HG03196 (cell line): ENCODE results near the gene MUC12.
"Not testable (repeated sequence)": the region's sequence is repeated elsewhere in the genome, so short reads cannot be mapped to it uniquely, and the experiment has no call there.

Experiments used
- ATAC-seq: cut with Tn5 transposase; IDR thresholded peaks from one replicate; pipeline ENCODE4 v1.9.1; 2021; ENCODE audit not compliant: unreplicated experiment

MUC12 gene

DNA sequence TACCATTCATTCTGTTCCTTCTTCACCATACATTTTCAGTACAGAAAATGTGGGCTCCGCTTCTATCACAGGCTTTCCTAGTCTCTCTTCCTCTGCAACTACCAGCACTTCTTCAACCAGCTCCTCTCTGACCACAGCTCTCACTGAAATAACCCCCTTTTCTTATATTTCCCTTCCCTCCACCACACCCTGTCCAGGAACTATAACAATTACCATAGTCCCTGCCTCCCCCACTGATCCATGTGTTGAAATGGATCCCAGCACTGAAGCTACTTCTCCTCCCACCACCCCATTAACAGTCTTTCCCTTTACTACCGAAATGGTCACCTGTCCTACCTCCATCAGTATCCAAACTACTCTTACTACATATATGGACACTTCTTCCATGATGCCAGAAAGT, 9.5 kb upstream of the MUC12 start:
- no peak for ATAC-seq

DNA sequence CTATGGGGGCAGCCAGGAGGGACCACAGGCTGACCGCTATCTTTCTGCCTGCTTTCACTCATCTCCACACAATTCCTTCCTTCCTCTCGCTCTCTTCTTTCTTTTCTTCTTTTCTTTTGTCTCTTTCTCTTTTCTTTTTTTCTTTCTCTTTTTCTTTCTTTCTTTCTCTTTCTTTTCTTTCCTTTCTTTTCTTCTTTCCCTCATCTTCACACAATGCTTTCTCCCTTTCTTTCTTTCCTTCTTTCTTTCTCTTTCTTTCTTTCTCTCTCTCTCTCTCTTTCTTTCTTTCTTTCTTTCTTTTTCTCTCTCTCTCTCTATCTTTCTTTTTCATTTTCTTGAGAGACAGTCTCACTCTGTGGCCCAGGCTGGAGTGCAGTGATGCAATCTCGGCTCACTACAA, 6.8 kb upstream of the MUC12 start:
- no peak for ATAC-seq

DNA sequence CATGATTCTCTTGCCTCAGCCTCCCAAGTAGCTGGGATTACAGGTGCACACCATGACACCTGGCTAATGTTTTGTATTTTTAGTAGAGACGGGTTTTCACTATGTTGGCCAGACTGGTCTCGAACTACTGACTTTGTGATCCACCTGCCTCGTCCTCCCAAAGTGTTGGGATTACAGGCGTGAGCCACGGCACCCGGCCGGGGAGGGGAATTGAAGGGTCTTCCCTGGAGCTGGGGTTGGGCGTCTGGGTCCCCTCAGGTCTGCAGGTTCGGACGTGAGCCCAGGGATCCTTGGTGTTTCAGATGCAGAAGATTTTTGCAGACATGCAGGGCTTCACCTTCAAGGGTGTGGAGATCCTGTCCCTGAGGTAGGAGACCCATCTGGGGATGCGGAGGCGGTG, 6.0 kb upstream of the MUC12 start:
- ATAC-seq: no peak

DNA sequence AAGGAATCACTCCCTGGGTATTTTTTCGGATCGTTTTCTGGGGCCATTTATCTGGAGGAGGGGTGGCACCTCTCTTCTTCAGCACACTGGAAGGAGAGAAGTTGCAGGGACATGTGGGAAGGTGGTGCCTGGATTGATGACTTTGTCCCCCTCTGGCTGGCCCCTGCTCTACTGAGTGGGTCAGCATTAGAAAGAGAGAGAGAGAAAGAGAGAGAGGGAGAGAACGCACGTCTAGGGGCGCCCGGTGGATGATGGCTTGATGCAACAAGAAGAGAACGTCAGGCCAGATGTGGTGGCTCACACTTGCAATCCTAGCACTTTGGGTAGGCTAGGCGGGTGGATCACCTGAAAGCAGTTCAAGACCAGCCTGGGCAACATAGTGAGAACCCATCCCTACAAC, 5.5 kb upstream of the MUC12 start:
- no peak for ATAC-seq

DNA sequence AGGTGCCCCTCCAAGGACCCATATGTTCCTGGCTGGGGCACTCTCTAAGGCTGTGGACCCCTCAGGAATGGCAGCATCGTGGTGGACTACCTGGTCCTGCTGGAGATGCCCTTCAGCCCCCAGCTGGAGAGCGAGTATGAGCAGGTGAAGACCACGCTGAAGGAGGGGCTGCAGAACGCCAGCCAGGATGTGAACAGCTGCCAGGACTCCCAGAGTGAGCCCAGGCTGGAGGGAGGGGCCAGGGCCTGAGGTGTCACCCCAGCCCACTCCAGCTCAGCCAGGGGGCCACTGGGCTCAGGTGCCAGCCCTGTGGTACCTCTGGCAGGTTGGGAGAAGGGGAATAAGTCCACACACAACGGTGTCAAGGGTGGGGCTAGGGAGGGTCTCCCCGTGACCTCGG, 4.7 kb upstream of the MUC12 start:
- ATAC-seq: no peak

DNA sequence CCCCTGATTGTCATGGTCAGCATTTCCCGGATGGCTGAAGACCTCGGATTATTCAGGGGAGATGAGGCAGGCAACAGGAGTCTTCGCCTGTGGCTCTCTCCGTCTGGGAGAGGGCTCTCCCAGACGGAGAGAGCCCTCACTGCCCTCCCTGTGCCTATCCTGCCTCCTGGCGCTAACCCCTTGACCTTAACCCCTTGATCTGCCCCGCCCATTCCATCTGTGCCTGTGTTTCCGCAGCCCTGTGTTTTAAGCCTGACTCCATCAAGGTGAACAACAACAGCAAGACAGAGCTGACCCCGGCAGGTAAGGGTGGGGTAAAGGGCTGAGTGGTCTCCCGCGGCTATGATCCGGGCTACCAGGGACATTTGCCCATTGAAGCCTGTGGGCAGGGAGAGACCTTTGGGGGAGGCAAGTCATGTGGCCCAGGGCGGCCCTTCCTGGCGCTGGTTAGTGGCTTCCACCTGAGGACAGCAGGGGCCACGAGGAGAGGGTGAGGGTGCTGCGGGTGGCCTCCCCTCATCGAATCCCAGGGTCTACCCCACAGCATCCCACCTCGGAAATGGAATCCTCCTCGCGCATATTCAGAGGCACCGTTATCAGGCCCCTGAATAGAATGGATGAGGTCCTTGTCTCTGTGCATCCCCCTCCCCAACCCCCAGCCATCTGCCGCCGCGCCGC, 4.2 kb upstream of the MUC12 start:
- no peak for ATAC-seq

DNA sequence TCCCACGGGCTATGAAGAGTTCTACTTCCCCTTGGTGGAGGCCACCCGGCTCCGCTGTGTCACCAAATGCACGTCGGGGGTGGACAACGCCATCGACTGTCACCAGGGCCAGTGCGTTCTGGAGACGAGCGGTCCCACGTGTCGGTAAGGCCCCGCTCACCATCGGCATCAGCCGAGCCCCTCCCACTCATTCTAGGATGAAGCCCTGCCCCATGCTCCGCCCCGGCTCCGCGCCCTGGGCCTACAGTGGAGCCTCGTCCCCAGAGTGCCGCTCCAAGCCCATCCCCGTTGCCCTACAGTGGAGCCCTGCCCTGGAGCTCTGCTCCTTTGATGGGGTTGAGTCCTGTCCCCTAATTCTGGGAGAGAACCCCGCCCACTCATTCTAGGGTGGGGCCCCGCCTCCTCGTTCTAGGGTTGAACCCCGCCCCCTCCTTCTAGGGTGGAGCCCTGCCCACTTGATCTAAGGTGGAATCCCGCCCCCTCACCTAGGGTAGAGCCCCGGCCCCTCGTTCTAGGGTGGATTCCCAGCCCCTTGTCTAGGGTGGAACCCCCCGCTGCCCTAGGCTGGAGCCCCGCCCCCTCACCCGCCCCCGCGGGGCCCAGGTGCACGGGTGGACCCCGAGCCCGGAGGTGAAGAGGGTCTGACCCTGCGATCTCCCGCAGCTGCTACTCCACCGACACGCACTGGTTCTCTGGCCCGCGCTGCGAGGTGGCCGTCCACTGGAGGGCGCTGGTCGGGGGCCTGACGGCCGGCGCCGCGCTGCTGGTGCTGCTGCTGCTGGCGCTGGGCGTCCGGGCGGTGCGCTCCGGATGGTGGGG, 3.4 kb upstream of the MUC12 start:
- peak; percentile 56 for ATAC-seq

DNA sequence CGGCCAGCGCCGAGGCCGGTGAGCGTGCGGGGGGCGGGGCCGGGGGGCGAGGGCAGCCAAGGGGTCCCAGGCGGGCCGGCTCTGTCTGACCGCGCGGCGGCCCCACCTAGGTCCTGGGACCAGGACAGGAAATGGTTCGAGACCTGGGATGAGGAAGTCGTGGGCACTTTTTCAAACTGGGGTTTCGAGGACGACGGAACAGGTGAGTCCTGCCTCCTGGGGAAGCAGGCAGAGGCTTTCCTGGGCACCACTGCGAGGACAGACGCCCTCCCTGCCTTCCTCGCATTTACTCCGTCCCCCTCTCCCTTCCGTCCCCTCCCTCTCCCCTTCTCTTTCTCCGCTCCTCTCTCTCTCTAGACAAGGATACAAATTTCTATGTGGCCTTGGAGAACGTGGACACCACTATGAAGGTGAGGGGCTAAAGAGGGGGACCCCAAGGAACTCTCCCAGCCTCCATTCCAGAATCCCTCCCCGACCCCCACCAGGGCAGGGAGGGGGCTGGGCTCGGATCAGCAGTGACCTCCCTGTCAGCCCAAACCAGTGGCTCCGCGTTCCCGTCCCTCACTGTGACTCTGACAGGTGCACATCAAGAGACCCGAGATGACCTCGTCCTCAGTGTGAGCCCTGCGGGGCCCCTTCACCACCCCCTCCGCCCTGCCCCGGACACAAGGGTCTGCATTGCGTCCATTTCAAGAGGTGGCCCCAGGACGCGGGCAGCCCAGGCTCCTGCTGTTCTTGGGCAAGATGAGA, 2.6 kb upstream of the MUC12 start:
- ATAC-seq: no peak

DNA sequence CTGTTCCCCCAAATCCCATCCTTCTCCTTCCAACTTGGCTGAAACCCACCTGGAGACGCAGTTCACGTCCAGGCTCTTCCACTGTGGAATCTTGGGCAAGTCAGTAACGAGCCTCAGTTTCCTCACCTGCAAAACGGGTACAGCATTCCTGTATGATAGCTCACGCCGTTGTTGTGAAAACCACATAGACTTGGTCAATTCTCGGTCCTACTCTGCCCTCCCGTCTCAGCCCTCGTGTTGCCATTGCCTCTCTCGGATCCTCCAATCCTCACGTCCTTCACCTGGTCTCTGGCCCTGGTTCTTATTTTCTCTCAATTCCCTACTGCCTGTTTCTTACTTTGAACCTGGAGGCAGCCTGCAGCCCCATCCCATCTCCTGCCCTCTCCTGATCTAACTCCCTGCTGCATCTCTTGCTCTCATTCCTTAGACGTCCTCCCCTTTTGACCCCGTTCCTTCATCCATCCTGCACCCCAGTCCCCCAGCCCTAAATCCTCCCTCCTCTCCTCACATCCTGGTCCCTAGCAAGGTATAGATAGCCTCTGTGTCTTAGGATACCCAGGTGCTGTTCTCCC, 2.0 kb upstream of the MUC12 start:
- no peak for ATAC-seq

DNA sequence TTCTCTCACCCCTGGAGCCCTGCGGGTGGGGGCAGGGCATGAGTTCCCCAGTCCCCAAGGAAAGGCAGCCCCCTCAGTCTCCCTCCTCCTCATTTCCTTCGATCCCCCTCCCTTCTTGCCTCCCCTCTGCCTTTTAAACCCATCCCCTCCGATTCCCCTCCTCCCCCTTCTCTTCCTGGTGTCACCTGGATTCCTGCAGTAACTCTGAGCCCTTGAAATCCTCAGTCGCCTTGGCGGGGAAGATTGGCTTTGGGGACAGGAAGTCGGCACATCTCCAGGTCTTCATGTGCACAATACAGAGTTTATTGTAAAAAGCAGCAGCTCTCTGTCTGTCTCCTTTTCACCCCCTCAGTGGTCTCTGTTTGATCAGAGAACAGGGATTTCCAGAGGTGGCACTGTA, 1.3 kb upstream of the MUC12 start:
- ATAC-seq: no peak

DNA sequence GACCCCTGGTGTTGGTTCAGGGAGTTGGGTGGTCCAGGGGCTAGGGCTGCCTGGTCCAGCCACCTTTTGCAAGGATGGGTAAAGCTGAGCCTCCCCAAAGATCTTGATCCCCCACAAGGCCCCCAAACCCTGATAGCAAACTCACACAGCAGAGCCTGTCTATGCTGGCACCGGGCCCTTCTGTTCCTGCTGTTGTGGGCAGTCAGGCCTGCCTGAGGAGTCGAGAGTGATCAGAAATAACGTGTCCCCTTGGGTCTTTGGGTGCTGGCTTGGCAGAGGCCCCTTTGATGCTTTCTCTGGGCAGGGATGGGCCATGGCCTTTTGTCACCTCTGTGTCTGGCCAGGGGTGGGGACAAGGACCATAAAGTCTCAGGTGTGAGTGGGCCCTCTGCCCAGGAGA, 715 bp upstream of the MUC12 start:
- no peak for ATAC-seq

DNA sequence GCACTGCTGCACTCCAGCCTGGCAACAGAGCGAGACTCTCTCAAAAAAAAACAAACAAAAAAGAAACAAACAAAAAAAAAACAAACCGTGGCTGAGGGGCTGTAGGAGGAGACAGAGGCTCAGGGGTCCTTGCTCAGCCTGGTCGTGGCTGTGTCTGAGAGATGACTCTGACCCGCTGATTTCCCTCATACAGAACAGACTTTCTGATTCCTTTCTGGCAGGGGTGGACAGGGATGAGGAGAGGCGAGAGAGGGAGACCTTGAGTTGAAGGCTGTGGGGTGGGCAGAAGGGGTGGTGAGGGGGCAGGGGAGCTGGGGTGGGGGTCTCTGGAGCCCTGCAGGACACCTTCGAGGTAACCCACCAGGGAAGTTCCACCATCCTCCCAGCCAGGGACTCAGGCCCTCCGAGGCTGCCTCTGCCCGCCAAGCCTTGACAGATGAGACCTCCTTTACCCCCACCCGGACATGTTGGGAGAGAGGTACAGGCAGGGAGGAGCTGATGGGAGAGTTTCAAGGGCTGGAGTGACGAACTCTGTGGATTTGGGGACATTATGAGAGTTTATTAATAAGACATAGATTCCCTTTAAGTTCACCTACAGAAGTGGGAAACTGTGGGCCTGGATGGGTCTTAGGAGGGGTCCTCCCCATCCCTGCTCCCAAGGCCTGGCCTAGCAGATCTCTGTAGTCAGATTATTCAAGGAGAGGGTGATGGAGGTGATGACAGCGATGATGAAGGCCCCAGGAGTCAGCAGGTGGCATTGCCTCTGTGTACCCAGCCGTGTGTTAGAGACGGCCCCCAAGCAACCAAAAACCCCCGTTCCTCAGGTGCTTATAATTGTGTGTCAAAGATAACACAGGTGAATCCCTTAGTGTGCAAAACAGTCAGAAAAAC, 2.0 kb downstream of the MUC12 start:
- no peak for ATAC-seq

DNA sequence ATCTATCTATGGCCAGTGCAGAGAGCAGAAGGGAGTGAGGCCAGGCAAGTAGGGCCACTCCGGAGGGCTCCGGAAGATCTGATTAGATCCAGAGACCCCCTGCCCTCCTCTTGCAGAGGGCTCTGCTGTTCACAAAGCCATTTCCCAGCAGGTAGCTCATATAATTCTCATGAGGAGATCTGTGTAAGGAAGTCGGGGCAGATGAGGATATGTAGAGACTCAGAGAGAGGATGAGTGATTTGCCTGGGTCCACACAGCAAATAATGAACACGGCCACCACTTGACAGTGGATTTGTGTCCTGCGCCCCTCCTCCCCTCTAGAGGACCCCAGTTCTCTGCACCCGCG, 2.6 kb downstream of the MUC12 start:
- ATAC-seq: no peak

DNA sequence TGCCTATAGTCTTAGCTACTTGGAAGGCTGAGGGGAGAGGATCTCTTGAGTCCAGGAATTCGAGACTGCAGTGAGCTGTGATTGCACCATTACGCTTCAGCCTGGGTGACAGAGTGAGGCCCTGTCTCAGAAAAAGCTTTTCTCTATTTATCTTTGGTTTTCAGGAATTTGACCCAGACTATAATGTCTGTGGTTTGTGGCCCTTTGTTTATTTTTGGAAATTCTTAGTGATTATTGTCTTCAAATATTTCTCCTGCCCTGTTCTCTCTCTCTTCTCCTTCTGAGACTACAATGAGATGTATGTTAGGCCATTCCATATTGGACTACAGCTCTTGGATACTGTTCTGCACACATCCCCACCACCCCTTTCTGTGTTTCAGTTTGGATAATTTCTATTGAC, 4.7 kb downstream of the MUC12 start:
- no peak for ATAC-seq

DNA sequence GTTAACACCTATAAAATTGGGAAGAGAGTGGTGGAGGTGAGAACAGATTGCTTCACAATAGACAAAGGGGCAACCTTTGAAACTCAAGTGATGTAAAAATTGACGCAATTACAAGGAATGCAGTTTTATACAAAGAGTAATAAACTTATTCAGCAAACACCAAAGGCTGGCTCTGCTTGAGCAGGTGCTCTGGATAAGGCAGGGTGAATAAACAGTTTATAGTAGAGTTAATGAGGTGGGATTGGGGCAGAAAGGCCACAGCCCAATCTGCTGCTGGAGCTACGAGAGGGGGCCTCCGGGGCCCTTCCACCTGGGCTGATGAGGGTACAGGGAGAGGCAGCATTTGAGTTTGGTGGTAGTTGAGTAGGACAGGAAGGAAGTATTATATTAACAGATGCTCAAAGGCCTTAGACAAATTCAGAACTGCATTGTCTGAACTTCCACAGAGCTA, 6.0 kb downstream of the MUC12 start:
- ATAC-seq: no peak

DNA sequence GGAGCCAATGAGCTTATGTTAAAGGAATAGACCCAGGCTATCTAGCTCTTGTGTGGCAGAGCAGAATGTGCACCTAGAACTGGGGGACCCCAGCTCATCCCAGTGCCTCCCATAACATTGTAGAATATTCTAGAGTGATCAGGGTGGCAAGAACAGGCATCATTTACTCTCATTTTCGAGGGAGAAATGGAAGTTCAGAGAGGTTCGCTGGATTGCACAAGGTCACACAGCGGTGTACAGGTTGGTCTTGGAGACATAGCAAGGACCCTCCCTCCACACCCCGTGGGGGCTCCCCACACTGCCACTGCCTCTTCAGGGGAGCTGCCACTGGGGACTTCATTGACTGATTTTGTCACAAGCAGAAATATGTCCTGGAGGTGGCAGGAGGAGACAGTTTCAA, 8.9 kb downstream of the MUC12 start:
- ATAC-seq: no peak

DNA sequence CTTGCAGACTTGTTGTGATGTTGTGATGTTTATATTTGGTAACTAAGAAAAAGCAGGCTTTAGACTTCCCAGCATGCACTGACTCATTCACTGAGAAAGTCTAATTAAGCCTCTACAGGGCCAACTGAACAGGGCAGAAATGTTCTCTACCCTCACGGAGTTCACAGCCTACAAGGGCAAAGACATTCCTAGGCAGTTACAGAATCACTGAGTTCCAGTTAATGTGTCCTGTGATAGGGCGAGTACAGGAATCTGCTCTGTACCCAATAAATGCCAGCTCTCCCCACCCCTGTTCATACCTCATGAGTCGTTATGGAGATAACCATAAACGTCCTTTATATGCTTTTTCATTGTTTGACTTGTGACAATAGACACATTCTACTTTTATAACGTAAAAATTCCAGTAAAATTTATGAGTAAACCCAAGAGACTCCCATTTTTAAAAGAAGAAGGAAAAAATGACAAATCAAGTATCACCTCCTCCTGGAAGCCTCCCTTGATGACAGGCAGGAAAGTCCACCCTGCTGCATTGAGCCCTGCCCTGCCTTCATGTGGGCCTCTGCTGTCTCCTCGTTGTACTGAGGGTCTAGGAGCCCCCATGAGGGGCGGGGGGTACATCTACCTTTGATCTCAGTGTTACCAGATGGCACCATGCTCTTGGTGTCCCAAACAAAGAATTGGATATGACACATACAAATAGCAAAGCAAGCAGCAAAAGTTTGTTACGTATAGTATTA, 14.3 kb downstream of the MUC12 start:
- ATAC-seq: no peak

DNA sequence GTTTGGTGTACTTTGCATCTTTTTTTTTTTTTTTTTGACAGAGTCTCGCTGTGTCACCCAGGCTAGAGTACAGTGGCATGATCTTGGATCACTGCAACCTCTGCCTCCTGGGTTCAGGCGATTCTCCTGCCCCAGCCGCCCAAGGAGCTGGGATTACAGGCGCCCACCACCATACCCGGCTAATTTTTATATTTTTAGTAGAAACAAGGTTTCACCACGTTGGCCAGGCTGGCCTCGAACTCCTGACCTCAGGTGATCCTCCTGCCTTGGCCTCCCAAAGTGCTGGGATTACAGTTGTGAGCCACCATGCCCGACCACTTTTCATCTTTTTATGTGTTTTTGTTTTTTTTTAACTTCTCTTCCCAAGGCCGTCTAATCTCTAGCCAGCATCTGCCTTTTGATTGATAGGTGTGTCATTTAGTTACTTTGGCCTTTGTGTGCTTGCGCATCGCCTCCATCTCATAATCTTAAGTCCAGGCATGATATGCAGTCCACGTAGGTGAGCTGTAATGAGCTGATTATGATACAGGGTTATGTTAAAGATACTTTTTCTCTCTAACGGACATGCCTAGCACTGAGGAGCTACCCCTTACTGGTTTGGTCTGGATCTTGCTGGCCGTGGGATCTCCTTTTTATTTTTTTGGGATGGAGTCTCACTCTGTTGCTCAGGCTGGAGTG, 15.0 kb downstream of the MUC12 start:
- ATAC-seq: not testable (repeated sequence)

DNA sequence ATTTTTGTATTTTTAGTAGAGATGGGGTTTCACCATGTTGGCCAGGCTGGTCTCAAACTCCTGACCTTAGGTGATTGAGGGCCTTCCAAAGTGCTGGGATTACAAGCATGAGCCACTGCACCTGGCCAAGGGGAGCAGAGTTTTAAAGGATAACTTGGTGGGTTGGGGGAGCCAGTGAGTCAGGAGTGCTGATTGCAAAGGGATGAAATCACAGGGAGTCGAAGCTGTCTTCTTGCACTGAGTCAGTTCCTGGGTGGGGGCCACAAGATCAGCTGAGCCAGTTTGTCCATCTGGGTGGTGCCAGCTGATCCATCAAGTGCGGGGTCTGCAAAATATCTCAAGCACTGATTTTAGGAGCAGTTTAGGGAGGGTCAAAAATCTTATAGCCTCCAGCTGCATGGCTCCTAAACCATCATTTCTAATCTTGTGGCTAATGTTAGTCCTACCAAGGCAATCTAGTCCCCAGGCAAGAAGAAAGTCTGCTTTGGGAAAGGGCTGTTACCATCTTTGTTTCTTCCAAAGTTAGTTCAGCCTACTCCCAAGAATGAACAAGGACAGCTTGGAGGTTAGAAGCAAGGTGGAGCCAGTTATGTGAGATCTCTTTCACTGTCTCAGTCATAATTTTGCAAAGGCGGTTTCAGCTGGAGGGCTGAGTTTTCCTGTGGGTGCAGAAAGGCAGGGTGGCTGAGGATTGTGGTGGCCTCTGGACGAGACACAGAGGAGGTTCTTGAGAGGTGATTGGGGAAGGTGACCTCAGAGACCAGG, 15.8 kb downstream of the MUC12 start:
- not testable (repeated sequence) for ATAC-seq
